ENCODE measurements around the gene ITPR2. TPM values are rescaled to one million over a fixed set of nuclear protein-coding genes. Genes with fewer than 3 reads are reported as not detected.

Gene ITPR2
- total RNA-seq, 1 experiment from 2014 or later: 26.0 TPM

DNA sequence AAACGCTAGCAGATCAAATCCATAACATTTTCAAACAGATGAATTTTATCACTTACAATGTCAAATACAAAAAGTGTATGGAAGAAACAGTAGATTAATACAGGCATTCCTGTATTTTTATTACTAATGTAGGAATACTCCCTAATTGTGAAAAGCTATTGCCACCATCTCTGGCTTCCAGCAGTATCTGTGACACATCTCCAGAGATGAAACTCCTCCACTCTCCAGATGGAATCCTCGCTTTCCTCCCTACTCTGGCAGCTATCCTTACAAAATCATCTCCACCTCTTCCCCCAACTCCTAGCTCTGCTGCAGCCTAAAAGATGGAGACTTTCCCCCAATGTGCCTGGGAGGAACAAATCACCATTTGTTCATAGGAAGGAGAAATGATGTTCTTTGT, 426.2 kb downstream of the ITPR2 start:
- no peak overlapping the region for H3K4me2 ChIP-seq
- H3K4me1 ChIP-seq (replicated peaks; ENCODE audit: insufficient read depth): peaks cover 18% of the 10 kb centered on the region
- TF ChIP-seq EZH2 (IDR thresholded peaks at IDR 0.05; ENCODE audit: low read depth) (no peak), CTCF (conservative IDR thresholded peaks at IDR 0.05) (no peak)
- DNase-seq: no peak
- ChIA-PET CTCF (interaction anchor here (0.6 kb wide), 1 partner anchor 285 kb away, joined by 6 read pairs; no protein-coding TSS in a partner anchor), POLR2A (ENCODE audit: unreplicated experiment) (no interaction called here)
- no peak overlapping the region for H2AFZ ChIP-seq
- no peaks in the 10 kb centered on the region for H3K36me3 ChIP-seq (ENCODE audit: low read depth)
- no peaks in the 10 kb centered on the region for H3K9me2 ChIP-seq (ENCODE audit: insufficient read depth)
- H3K9me3 ChIP-seq (ENCODE audit: insufficient read depth, low read depth): no peaks in the 10 kb centered on the region
- H3F3A ChIP-seq (ENCODE audit: insufficient read depth, low read depth): no peaks in the 10 kb centered on the region
- no peaks in the 10 kb centered on the region for H3K79me2 ChIP-seq (ENCODE audit: low read depth)
- no peak overlapping the region for H3K27ac ChIP-seq
- intact Hi-C loops (cut with micrococcal nuclease; ENCODE audit: unreplicated experiment): no loop called here
- no peak overlapping the region for H3K4me3 ChIP-seq
- no TSS peak for BruUV-seq (replicated peaks)
- H4K20me1 ChIP-seq (ENCODE audit: insufficient read depth): no peaks in the 10 kb centered on the region
- H3K27me3 ChIP-seq (ENCODE audit: insufficient read depth, low read depth): no peaks in the 10 kb centered on the region

GRCh38 chr12:26406391-26406790, 426.6 kb downstream of the ITPR2 start:
- H3K9me2 ChIP-seq (ENCODE audit: insufficient read depth): no peaks in the 10 kb centered on the region
- BruUV-seq (replicated peaks): no TSS peak
- no peak overlapping the region for H3K4me3 ChIP-seq
- no peak overlapping the region for H2AFZ ChIP-seq
- POLR2A ChIA-PET (ENCODE audit: unreplicated experiment): no interaction called here
- no peak for DNase-seq
- peaks cover 22% of the 10 kb centered on the region for H3K4me1 ChIP-seq (replicated peaks; ENCODE audit: insufficient read depth)
- no peak overlapping the region for H3K27ac ChIP-seq
- TF ChIP-seq EZH2 (IDR thresholded peaks at IDR 0.05; ENCODE audit: low read depth) (no peak), CTCF (conservative IDR thresholded peaks at IDR 0.05) (no peak)
- H3K9me3 ChIP-seq (ENCODE audit: insufficient read depth, low read depth): no peaks in the 10 kb centered on the region
- H3K27me3 ChIP-seq (ENCODE audit: insufficient read depth, low read depth): no peaks in the 10 kb centered on the region
- intact Hi-C loops (cut with micrococcal nuclease; ENCODE audit: unreplicated experiment): no loop called here
- CTCF ChIA-PET: no interaction called here
- no peaks in the 10 kb centered on the region for H4K20me1 ChIP-seq (ENCODE audit: insufficient read depth)
- no peaks in the 10 kb centered on the region for H3F3A ChIP-seq (ENCODE audit: insufficient read depth, low read depth)
- H3K36me3 ChIP-seq (ENCODE audit: low read depth): no peaks in the 10 kb centered on the region
- H3K4me2 ChIP-seq: no peak overlapping the region
- no peaks in the 10 kb centered on the region for H3K79me2 ChIP-seq (ENCODE audit: low read depth)

- H4K20me1 ChIP-seq (ENCODE audit: insufficient read depth): no peaks in the 10 kb centered on the region
- no peak for TF ChIP-seq CTCF (conservative IDR thresholded peaks at IDR 0.05)
- no peak for TF ChIP-seq EZH2 (IDR thresholded peaks at IDR 0.05; ENCODE audit: low read depth)
- H3K27ac ChIP-seq: no peak overlapping the region
- no peaks in the 10 kb centered on the region for H3K79me2 ChIP-seq (ENCODE audit: low read depth)
- intact Hi-C loops (cut with micrococcal nuclease; ENCODE audit: unreplicated experiment): loop anchor here (5.0 kb wide), 1 partner anchor 216 kb away; no protein-coding TSS in a partner anchor
- no peaks in the 10 kb centered on the region for H3K36me3 ChIP-seq (ENCODE audit: low read depth)
- H3K4me2 ChIP-seq: no peak overlapping the region
- no peaks in the 10 kb centered on the region for H3F3A ChIP-seq (ENCODE audit: insufficient read depth, low read depth)
- POLR2A ChIA-PET (ENCODE audit: unreplicated experiment): interaction anchor here (0.5 kb wide), 1 partner anchor 1346 kb away, joined by 3 read pairs; no protein-coding TSS in a partner anchor
- CTCF ChIA-PET: interaction anchor here (0.8 to 1.2 kb wide), 2 partner anchors 284 to 306 kb away, joined by 3 to 4 read pairs; no protein-coding TSS in a partner anchor
- no peaks in the 10 kb centered on the region for H3K9me2 ChIP-seq (ENCODE audit: insufficient read depth)
- no peak for DNase-seq
- no peaks in the 10 kb centered on the region for H3K9me3 ChIP-seq (ENCODE audit: insufficient read depth, low read depth)
- no peak overlapping the region for H2AFZ ChIP-seq
- H3K27me3 ChIP-seq (ENCODE audit: insufficient read depth, low read depth): no peaks in the 10 kb centered on the region
- BruUV-seq (replicated peaks): no TSS peak
- H3K4me1 ChIP-seq (replicated peaks; ENCODE audit: insufficient read depth): peaks cover 22% of the 10 kb centered on the region
- H3K4me3 ChIP-seq: no peak overlapping the region
Observed at GRCh38 chr12:26403601-26404000, 429.4 kb downstream of the ITPR2 start.

All from PC-9 (cell line).